T47D (cell line): ENCODE data around the gene MPPED1.

Experiments used
- DNase-seq, 2 experiments: peaks; one replicate each; pipeline versions ENCODE4 v3.0.0 to v3.0.0-alpha.2; 2011 to 2012; ENCODE audit warnings: low read depth in 1 of 2, low spot score in 1 of 2
- JUND ChIP-seq: IDR thresholded peaks from 2 replicates; pipeline ENCODE4 v1.6.1; 2012; ENCODE audit warnings: low read depth
- in situ Hi-C: cut with HindIII; loops from 2 replicates; pipeline ENCODE4 v1.10.0; 2016; ENCODE audit warnings: low sequenced_read_pairs, low pct_unique_long_range_greater_than_20kb

MPPED1 gene

DNA sequence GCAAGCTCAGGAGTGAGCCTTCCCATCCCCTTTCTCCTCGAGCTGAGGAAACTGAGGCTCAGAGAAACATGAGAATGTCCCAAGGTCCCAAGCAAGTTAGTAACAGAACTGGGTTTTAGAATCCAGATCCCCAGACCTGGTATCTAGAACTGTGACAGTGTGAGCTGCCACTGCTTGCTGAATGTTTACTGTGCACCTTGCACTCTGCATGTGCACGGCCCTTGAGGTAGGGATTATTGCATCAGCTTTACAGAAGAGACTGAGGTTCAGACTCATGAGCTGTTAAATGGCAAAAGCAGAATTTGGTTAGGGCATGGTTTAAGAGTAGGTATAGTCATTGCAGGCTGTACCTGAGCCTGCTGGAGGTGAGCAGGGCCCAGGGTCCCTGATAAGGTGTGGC is 3.8 kb upstream of the MPPED1 start:
- DNase-seq: no peak
- TF ChIP-seq JUND: no peak
- in situ Hi-C loops: no loop called here

DNA sequence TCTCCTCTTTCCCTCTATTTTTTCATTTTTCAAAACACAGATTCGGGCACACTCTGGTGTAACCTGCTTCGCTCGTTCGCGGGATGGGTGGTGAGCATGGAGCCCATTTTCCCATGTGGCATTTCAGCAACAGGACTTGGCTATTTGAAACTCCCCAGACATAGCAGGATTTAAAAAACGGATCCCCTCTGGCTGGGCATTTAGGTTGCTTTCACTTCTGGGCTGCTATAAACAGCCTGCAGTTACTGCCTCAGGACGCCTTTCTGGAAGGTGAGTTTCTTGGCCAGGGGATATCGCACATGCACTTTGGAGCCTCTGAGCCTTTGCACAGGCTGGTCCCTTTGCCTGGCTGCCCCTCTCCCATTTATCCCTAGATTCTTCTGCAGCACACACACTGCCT is 2.8 kb upstream of the MPPED1 start:
- no peak for TF ChIP-seq JUND
- in situ Hi-C loops: no loop called here
- DNase-seq: no peak

DNA sequence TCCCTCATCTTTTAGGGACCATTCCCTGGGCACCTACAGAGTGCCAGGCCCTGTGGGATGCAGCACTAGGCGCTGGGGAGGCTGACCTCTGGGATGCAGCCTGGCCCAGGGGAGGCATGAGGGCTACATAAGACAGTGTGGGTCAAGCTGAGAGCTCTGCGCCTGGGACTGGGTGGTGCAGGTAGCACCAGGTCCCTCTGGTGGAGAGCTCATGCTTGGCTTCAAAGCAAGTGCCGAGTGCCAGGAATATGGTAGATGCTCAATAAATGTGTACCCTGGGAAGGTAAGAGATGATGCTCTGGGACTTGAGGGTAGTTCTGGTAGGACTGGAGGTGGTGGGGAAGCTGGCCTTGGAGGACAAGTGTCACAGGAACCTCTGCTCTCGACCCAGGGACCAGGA is 2.0 kb upstream of the MPPED1 start:
- TF ChIP-seq JUND: no peak
- no peak for DNase-seq
- in situ Hi-C loops: no loop called here

DNA sequence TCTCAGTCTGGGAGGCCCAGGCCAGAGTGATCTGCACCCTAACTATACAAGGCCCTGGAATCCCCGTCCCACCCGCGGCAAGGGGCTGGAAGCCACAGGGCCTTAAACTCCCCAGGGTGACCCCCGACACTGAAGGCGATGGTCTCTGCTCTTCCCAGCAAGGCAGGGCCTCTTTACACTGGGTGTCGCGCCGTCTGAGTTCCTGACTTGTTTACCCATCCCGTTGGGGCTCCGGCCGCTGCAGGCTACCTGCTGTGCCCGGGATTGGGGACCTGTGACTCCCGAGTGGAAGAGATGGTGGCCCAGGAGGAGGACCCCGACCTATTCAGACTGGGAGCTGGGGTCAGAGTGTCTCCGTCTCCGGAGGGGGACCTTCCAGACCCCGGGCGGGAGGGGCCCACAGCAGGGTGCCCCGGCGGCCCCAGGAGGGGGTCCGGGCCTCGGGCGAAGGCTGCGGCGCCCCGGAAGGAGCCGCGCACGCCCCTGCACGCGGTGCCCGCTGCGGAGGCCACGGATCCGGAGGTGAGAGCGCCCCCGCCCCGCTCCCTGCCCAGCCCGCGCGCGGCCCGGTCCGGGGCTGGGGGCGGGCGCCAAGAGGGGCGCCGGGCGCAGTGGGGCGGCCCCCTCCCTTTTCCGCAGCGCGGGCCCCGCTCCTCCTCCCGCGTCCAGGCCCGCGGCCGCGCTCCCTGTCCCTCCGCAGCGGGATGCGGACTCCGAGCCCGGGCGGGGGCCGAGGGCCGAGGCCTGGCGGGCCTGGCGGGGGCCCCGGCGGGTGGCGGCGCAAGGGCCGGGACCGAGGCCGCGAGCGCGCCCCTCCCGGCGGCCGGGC is 560 bp upstream of the MPPED1 start:
- in situ Hi-C loops: no loop called here
- no peak for DNase-seq
- no peak for TF ChIP-seq JUND

DNA sequence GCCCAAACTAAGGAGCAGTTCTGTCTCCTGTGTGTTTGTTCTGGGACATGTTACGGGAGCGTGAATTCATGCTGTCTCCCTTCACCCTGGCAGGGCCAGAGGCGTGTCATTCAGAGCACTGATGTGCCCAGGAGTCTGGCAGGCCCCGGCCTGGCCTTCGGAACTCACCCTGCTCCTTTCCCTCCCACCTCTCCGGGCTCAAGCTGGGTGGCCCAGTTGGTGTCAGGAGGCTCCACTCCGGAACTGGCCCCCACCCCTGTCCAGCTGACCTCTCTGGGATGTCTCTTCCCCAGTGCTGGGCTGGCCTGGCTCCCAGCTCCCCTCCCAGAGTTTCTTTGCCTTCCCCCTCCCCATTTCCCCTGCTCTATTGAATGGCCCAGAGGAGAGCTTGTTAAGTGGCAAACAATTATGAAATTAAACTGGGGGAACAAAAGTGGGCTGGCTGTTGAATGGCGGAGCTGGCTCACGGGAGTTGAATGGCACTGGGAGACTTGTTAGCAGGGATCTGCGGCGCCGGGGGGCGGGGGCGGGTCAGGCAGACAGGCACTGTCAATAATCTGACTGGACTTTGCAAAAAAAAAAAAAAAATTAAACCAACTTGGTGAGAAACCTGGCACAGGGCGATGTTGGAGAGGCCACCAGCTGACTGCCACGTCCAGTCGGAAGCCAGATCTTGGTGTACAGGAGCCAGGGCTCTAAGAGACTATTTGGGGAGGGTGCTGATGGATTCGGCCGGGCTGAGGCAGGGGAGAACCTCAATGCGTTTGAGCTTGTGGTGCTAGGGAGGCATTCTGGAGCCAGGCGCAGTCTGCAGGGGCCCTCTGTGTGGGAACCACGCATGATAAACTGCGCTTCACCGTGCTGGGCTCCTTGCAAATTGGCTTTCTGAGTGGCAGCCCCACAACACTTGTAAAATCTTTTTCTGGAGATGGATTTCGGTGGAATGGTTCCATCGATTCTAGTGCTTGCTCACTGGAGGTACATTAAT is 1.3 kb downstream of the MPPED1 start:
- in situ Hi-C loops: no loop called here
- DNase-seq: no peak
- TF ChIP-seq JUND: no peak

DNA sequence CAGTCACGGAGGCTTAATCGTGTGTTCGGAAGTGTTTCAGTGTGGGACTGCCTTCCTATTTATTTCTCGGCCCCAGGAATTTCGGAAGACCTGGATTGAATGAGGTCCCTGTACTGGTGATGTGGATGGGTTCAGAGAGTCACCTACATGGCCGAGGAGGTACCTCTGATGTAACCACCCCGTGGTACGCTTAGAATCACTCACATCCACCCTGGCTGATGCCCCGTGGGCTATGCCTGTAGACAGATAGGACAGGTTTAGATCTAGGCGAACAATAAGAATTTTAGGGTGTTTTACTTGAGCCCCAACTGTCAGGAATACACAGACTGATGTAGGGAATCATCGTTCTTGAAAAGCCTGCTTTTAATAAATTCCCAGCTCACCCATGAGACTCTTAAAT is 2.0 kb downstream of the MPPED1 start:
- no peak for TF ChIP-seq JUND
- DNase-seq: no peak
- in situ Hi-C loops: no loop called here

DNA sequence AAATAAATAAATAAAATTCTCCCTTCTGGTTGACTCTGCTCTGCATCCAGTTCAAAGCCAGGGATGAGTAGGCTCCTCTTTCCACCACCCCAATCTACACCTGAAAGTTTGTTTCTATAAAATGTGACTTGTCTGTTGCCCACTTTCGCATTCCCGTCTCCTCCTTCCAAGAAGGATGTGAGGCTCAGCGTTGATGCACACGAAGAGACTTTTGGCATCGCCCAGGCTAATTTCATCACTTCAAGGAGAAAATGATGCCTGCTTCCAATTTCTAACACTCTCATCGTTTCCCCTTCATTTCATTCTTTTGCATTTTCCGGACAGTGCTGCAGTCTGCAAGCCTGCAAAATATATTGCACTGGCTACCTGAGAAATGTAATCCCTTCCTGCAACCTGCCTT is 3.9 kb downstream of the MPPED1 start:
- in situ Hi-C loops: no loop called here
- no peak for TF ChIP-seq JUND
- DNase-seq: no peak

DNA sequence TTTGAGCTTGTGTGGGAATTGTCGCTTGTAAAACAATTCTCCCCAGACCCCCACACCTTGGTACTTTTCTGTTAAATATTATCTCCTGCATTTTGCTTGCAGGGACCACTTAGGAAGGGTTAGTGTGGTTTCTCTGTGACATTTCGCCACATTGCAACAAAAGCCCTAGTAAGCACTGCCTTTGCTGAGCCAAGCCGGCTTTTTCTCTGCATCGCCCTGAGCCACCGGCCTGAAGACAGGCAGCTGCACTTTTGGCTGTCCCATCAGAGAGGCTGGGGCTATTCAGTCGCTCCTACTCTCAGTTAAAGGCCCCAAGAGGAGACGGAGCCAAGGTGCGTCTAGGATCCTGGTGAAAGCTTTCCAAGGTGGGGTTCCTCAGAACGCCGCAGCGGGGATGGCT is 5.7 kb downstream of the MPPED1 start:
- TF ChIP-seq JUND: no peak
- in situ Hi-C loops: no loop called here
- DNase-seq: no peak

DNA sequence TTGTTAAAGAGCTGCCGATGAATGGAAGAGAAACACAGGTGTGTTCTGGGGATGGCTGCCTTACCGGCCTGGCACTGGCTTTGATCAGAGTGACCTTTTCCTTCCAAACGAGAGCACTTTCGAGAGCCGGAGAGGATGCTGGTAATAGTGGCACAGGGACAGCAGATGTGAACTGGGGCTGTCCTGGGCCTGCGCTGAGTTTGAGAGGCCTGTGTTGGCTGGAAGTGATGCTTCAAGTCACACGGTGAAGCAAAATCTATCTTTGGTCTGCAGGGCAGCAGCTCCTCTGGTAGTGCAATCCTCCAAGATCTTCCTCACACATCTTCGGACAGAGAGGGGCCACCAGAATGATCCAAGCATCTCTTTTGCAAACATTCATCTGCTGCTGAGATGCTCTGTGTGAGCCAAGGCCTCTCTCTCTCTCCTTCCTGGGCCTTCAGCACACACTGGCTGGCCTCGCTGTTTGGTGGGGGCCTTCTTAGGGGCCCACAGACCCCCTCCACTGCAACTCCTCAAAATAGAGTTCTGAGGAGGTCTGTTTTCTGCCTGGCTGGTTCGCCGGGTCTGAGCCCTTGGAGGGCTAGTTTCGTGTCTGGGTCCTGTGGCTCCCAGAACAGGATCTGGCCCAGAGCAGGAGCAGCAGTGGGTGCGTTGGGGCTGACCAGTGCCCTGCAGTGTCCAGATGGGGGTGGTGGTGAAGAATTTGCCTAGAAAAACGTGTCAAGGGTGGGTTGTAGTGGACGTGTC is 6.4 kb downstream of the MPPED1 start:
- TF ChIP-seq JUND: no peak
- in situ Hi-C loops: no loop called here
- DNase-seq: no peak

DNA sequence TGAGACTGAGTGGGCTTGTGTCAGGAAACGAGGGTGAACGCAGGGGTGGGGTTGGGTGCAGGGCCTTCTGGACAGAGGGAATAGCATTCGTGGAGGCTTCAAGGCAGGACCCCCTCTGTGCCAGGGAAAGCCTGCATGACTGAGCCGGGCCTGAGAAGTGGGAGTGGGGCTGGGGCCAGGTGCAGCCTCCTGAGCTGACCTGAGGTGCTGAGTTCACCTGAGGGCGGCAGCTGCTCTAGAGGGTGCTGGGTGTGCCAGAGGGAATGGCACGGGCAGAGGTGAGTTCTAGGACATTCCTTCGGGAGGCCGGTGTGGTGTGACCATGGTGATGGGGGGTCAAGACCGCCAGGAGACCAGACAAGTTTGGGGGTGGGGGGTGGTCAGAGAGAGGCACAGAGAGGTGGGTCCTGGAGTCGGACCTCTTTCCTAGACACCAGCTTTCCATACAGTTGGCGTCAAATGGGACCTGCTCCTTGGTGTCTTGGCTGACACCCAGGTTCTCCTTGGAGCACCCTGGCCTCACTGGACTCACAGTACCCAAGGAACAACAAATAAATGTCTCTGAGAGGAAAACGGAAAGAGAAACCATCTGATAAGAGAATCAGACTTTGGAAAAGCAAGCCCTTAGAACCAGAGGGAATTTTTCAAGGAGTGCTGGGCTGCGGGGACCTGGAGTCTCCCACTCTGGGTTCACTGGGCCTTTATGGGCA is 7.7 kb downstream of the MPPED1 start:
- in situ Hi-C loops: no loop called here
- DNase-seq: no peak
- no peak for TF ChIP-seq JUND

DNA sequence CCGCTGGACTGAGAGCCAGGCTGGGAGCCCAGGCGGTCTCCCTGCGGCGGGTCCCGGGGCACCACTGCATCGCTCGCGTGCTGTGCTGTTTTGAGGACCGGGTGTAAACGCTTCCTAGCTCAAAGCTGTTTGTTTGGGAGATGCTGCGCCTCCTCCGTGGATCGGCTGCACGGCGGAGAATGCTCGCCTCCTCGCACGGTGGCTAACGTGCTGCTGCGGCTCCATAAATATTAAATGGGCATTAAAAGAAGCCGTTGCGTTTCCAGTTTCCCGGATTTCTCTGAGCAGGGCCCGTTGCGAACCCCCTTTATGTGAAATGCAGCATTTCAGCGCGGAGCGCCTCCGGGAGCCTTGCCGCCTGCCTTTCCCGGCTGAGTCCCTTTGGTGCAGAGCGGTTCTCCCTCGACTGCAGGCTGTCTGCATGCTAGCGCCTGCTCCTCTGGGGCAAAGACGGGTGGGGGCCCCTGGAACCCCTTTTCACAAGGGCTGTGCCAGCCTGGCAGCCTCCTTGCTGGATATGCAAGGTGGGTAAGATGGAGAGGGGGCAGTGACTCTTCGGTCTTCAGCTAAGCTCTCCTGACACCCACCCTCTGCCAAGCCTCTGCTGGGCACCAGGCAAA is 9.3 kb downstream of the MPPED1 start:
- TF ChIP-seq JUND: no peak
- in situ Hi-C loops: no loop called here
- DNase-seq: no peak
